ENCODE measurements around the gene CABLES2. TPM values are rescaled to one million over a fixed set of nuclear protein-coding genes. Genes with fewer than 3 reads are reported as not detected.

CABLES2 gene
- total RNA-seq, 1 donor from 2014 or later = 18.8 TPM

DNA sequence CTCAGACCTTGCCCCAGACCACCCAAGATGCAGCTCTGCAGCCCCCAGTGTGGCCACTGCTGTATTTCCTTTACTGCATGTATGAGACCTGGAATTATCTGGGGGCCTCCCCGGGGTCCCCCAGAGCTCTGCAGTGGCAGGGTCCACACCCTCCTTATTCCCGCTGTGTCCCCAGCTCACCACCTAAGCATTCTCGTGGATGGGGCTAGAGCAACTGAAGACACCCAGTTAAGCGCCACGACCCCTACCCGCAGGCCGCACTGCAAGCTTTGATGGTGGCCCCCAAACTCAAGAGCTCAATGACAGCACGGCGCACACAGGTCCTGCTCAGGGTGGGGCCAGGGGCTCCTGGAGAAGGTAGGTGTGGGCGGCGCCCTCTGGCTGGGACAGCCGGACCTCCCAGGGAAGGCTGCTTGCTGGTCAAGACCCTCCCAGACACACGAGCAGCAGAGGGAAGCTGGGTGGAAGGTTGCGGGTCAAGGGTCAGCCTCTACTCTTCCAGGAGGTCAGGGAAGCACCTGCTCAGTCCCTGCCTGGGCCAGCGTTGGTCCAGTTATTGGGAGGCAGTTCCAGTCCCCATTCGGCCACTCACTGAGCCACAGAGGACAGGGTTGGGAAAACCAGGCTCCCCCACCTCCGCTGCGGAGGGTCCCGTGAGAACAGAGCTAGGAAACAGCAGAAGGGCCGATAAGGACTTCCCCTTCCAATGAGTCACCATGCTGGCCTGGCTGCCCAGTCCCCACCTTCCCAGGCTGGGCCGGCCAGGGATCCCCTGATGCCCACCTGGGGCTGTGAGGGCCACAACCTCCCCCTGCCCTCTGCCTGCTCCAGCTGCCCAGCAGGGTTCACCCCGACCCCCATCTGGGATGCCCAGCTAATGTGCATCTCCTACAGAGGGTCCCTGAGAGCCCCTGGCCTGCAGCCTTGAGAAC lies 42.9 kb downstream of the CABLES2 start:
- intact Hi-C loops (cut with micrococcal nuclease) = no loop called here

DNA sequence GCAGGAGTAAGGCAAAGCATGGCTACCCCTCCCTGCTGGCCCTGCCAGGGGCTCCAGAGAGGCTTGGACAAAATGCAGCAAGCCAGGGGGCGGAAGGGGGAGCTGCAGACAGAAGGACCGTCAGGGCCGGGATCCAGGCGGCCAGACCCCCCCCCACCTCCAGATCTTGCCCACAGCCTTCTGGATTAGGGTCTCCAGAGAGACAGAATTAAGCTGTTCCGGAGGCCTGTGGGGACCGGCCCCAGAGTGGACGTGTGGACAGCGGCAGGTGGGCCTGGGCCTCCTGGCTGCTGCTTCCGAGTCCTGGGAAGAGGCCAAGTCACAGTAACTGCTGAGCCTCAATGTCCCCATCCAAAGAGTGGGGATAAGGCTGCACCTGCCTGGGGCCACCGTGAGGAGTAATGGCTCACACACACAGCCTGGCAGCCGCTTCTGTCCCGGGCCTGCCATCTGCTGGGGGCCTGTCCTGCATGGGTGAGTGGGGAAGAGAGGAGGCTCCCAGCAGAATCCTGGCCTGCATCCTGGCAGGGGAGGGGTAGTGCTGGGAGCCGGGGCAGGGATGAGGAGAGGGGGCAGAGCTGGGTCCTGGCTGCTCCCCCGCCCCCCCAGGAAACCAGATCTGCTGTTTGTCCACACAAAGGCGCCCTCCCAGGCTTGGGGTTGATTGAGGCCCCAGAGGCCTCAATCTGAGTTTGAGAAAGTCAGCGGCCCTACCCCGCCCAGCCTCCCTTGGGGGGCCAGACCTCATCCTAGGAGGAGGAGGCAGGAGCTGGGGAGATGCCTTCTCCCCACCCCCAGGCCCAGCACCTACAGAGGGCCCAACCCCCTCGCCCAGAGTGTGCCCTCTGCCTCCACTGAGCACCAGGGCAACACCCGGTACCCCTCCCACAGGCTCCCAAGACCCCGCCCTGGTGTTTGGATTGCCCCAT lies 43.8 kb downstream of the CABLES2 start:
- intact Hi-C loops (cut with micrococcal nuclease) = no loop called here

GRCh38 chr20:62362590-62362940 lies 44.5 kb downstream of the CABLES2 start:
- intact Hi-C loops (cut with micrococcal nuclease) = no loop called here

DNA sequence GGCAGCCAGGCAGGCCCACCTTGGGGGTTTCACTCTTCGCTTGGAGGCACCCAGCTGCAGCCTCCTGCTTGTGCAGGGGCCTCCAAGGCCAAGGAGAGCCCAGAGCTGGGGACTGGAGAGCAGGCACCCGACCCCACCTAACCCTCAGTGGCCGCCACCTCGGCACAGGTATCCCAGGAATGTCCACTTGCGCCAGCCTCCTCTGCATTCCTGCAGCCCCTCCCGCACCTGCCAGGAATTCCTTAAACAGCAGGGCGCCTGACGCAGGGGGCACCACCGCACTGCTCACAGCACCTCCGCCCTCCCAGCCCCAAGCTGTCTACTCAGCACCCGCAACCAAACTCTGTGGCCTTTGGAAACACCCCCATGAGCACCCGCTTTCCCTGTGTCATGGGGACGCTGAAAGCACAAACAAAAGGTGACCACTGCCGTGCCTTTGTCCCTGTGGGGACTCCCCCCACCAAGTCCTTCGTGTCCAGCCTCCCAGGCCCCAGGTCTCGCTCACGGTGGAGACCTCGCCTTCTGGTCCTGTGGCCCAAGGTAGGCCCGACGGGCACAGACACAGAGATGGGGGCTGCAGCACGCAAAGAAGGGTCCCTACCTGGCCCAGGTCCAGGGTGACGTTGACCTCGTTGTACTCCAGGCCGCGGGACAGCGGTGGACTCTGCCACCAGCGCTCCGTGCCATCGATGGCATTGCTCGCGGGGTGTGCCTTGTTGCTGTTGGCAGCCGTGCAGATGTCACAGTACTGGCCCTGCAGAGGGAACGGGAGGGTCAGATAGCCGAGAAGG lies 45.1 kb downstream of the CABLES2 start:
- intact Hi-C loops (cut with micrococcal nuclease) = no loop called here

GRCh38 chr20:62360854-62361798 lies 46.0 kb downstream of the CABLES2 start:
- intact Hi-C loops (cut with micrococcal nuclease) = no loop called here

DNA sequence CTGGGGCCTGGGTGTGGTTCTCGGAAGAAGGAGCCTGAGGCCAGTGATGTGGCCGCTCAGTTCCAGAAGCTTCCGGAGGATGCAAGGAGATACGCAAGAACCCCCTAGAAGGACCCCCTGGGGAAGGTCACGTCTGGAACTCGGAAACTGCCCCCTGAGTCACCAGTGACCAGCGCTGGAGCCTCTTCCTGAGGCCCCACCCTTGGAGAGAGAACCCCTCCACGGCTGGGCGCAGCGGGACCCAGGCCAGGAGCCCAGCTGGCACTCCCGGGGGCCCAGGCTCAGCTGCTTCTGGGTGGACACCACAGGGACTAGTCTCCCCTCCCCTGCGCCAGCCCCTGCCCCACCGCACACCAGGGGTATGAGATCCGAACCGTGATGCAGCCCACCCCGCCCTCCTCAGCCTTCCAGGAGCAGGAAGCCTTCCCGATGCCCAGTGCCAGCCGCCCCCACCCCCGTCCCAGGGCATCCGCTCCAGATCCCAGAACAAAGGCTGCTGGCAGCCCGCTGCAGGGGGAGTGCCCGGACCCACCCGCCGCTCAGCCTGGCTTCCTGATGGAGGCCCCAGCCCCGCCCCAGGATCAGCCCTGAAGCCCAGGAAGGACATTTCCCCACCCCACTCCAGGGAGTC lies 47.5 kb downstream of the CABLES2 start:
- intact Hi-C loops (cut with micrococcal nuclease) = no loop called here

DNA sequence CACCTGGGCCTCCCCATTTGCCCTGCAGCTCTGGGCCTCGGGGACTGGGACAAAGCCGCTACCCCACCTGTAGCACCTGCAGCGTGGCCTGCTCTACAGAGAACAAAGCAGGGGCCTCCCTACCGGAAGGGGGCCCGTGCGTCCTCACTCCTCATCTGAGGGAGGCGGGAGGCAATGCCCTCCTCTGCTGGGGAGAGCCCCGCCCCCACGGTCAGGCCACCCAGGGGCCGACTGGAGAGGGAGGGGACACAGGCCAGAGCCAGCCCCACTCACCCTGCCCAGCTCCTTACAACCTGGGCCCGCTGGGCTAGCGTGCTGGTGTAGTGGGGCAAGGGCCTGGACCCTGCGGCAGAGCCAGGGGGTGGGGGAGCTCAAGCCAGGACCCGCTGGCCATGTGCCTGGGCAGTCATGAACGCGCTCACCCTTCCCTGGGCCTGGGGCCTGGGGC lies 48.0 kb downstream of the CABLES2 start:
- intact Hi-C loops (cut with micrococcal nuclease) = no loop called here

DNA sequence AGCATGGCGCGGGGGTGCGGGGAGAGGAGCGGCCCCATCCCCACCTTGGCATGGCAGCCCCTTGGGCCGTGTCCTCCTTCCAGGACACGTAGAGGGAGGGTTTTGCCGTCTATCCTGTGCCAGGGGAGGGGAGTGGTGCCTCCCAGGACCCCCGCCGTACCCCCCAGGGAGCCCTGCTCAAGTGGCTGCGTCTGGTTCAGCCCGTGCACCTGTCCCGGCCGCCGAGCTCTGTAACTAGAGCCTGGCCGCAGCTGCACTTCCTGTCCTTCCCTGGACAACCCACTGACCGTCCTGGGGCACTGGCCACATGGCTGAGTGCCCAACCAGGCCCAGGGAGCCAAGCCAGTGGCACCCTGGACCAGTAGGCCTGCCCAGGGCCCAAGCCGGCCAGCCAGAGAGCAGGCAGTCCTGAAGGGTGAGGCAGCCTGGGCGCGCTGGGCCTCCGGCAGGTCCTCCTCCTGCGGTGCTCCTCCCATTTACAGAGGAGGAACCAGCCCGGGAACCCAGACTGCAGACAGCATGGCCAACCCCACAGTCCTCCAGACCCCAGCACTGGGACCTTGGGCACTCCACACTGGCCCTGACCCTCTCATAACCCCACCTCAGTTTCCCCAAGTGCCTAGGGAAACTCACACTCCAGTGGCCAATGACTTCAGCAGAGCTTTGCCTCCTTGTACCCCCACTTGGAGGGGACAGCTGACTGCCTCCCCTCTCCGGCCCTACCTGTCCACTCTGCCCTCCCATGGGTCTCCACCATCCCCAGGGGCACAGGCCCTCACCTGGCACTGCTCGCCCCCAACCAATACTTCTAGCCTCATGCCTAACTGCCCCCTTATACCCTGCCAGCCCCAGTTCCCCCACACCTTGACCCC lies 48.7 kb downstream of the CABLES2 start:
- intact Hi-C loops (cut with micrococcal nuclease) = no loop called here

DNA sequence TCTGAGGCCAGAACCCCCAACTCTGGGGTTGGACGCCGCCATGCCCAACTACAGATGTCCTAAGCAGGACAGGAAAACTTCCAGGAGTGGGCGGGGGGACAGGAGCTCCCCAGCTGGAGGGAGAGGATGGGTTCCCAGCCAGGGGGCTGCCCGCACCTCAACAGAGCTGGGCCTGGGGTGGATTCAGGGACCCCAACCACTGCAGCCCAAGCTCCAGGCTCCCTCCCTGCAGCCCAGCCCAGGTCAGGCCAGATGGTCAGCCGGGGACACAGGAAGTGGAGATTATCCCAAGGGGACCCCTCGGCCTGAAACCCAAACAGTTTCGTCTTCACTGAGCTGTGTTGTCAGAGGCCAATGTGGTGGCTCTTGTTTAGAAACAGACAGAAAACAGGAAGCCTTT lies 49.4 kb downstream of the CABLES2 start:
- intact Hi-C loops (cut with micrococcal nuclease) = no loop called here

DNA sequence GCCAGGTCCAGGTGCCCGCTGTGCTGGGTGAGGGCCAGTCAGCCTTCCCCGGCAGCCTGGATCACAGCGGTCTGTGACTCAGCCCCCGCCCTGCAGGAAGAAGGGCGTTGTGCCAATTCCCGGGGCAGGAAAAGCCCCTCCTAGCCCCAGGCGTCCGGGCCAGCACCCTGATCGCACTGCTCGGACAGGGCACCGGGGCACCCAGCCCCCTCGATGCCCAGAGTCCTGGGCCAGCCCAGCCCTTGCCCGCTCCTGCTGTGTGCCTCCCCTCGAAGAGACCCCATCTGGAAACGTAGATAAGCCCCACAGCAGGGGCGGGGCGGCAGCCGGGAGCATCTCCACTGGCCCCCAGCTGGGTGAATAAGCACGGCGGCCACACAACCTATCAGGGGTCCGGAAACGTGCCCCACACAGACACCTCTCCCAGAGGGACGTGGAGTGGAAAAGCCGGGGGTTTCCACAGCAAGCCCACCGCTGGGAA lies 49.9 kb downstream of the CABLES2 start:
- intact Hi-C loops (cut with micrococcal nuclease) = no loop called here

- intact Hi-C loops (cut with micrococcal nuclease) = no loop called here
Observed at GRCh38 chr20:62356589-62357186, 50.4 kb downstream of the CABLES2 start.

DNA sequence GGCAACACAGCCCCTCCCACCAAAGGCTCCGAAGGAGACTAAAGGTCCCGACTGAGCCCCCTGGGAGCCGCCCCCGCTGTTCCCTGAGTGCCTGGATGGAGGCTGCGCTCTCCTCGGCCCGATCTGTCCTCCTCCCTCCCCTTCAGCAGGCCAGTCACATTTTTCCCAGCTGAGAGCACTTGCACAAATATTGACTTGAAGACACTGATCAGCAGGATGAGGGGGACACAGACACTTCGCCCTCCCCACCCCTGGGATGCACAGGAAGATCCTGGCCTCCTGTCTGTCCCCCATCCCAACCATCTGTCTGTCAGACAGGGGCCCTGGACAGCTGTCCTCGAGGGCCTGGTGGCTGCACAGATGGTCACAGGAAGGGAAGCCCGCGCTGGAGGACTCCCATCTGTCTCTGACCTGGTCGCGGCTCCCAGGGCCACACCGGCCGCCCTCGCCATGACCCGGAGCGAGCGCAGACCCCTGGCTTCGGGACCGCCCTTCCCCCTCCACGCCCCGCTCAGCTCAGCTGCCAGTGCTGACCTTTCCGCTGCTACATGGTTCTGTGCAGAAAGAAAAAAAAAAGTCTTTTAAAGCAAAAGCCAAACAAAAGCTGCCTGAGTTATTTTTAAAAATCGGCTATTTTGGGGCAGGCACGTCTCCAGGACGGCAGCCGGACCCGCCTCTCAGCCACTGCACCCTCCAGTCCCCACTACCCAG lies 51.1 kb downstream of the CABLES2 start:
- intact Hi-C loops (cut with micrococcal nuclease) = no loop called here

GRCh38 chr20:62355516-62355877 lies 51.6 kb downstream of the CABLES2 start:
- intact Hi-C loops (cut with micrococcal nuclease) = no loop called here

DNA sequence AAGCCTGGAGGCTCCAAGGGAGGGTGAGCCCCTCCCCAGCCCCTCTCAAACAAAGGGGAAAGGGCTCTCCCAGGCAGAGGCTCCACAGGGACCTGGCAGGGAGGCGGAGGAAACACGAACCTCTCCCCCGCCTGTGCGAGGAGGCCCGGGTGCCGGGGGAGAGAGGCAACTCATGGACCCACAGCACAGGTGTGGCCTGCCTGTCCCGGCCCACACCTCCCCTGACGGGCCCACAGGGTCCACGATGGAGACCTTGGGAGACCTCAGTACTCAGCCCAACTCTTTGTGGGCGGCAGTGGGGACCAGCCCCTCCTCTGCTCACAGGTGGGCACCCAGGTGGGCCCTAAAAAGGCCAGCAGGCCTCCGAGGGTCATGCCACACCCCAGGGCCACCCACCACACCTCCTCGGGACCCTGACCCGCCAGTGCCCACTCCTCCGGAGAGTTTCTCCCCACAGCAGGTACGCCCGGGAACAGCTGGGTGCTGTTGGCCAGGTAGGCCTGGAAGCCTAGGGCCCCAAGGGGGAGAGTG lies 52.2 kb downstream of the CABLES2 start:
- intact Hi-C loops (cut with micrococcal nuclease) = no loop called here

DNA sequence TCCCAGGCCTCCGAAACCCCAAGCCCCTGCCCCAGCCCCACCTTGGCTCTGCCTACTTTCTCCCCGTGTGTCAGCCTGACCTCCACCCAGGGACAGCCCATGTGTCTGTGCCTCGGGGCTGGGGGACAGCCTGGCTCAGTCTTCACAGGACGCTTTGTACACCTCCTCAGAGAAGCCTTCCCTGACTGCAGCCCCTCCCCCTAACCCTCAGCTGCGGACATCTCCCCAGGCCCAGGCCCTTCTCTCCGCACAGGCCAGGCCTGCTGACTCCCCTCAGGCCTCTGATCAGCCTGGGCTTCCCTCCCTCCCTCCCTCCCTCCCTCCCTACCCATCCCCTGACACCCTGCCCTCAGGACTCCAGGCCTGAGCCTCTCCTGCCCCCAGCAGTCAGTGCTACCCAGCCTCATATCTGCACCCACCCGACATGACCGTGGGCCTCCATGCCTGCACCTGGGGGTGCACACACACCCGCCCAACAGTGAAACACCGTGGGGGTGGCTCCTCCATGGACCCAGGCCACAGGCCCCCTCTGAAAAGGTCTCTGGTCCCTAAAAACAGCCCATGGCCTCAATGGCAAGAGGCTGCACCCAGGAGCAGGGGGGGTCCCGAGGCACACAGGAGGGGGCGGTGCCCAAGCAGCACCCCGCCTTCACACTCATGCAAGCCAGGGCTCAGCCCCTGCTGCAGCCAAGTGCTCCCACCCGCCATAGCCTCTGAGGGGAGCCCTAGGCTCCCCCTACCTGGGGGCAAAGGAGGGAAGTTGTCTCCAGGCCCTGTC lies 52.9 kb downstream of the CABLES2 start:
- intact Hi-C loops (cut with micrococcal nuclease) = no loop called here

DNA sequence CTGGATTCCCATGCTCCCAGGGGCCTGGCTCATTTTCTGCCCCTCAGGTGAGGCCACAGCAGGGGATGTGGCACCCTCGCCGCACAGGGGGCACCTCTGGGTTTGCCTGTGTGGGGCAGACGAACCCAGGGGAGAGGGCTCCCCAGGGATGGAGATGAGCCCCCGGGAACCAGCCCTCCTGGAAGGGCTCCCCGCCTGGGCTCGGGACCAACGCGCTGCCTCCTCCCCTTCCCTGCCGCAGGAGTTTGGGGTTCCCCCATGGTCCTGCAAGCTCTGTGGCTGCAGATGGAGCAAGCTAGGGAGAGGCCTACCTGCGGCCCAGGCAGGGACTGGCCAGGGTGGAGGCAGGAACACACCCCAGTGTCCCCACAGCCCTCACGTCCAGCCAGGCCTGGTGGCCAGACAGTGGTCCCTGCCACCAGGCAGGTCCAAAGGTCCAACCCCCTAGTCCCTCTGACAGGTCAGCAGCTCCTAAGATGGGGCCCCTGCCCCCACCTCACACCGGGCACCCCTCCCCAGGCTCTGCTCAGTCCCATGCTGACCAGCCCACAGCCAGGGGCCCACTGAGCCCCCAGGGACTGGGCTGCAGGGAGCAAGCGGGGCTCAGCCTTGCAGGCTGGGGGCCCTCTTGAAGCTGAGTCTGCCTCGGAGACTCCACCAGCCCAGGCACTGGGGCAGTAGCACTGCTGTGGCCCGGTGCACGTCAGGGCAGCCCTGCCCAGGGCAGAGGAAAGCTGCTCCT lies 53.6 kb downstream of the CABLES2 start:
- intact Hi-C loops (cut with micrococcal nuclease) = no loop called here

Measured in T-helper 1 cell treated with Interleukin-12 subunit alpha and Interleukin-12 subunit beta and Interleukin-4 antibody, amounts not matched to agents 30 ng/mL and 1 ng/mL, for 36 hours (primary cell).